ENCODE measurements around the gene ASTE1.

The ASTE1 gene

GRCh38 chr3:131033480-131034080 is 7.0 kb upstream of the ASTE1 start:
- no peak overlapping the region for H3K4me3 Mint-ChIP-seq
- peak; percentile 25 for DNase-seq

GRCh38 chr3:131031660-131032059 is 5.0 kb upstream of the ASTE1 start:
- no peak overlapping the region for H3K27ac Mint-ChIP-seq
- no peaks in the 10 kb centered on the region for H3K9me3 Mint-ChIP-seq
- no peaks in the 10 kb centered on the region for H3K27me3 Mint-ChIP-seq
- CTCF ChIA-PET: interaction anchor here (2.3 kb wide), 1 partner anchor 998 kb away, joined by 6 read pairs; no protein-coding TSS in a partner anchor
- H3K4me3 Mint-ChIP-seq: no peak overlapping the region
- no peak for DNase-seq
- peaks cover 6% of the 10 kb centered on the region for H3K4me1 Mint-ChIP-seq
- no peaks in the 10 kb centered on the region for H3K36me3 Mint-ChIP-seq

More at GRCh38 chr3:131033480-131034080, 7.0 kb upstream of the ASTE1 start:
- no peaks in the 10 kb centered on the region for H3K27me3 Mint-ChIP-seq
- H3K36me3 Mint-ChIP-seq: no peaks in the 10 kb centered on the region
- H3K27ac Mint-ChIP-seq: no peak overlapping the region
- no peaks in the 10 kb centered on the region for H3K4me1 Mint-ChIP-seq
- CTCF ChIA-PET: interaction anchor here (0.7 to 2.3 kb wide), 11 partner anchors 8 to 996 kb away, joined by 3 to 10 read pairs (median 4); no protein-coding TSS in a partner anchor
- no peaks in the 10 kb centered on the region for H3K9me3 Mint-ChIP-seq

- no peak for DNase-seq
- Mint-ChIP-seq H3K4me3 (no peak overlapping the region), H3K9me3 (no peaks in the 10 kb centered on the region), H3K27ac (no peak overlapping the region), H3K36me3 (peaks cover 14% of the 10 kb centered on the region), H3K4me1 (peaks cover 30% of the 10 kb centered on the region), H3K27me3 (no peaks in the 10 kb centered on the region)
- CTCF ChIA-PET: no interaction called here
Measured at GRCh38 chr3:131028844-131029243, 2.2 kb upstream of the ASTE1 start.

- Mint-ChIP-seq H3K36me3 (peaks cover 30% of the 10 kb centered on the region), H3K4me3 (peak overlapping the region; percentile 88), H3K27ac (peak overlapping the region; percentile 94), H3K9me3 (no peaks in the 10 kb centered on the region), H3K27me3 (no peaks in the 10 kb centered on the region), H3K4me1 (peaks cover 54% of the 10 kb centered on the region)
- no peak for DNase-seq
- CTCF ChIA-PET: interaction anchor here (0.9 to 1.5 kb wide), 2 partner anchors 11 to 19 kb away, joined by 3 read pairs; no protein-coding TSS in a partner anchor
Measured at GRCh38 chr3:131025539-131025938, 1.1 kb downstream of the ASTE1 start.

- CTCF ChIA-PET: interaction anchor here (1.6 kb wide), 1 partner anchor 13 kb away, joined by 4 read pairs; no protein-coding TSS in a partner anchor
- H3K4me3 Mint-ChIP-seq: no peak overlapping the region
- no peak overlapping the region for H3K27ac Mint-ChIP-seq
- H3K4me1 Mint-ChIP-seq: peaks cover 44% of the 10 kb centered on the region
- no peaks in the 10 kb centered on the region for H3K9me3 Mint-ChIP-seq
- no peak for DNase-seq
- no peaks in the 10 kb centered on the region for H3K27me3 Mint-ChIP-seq
- peaks cover 49% of the 10 kb centered on the region for H3K36me3 Mint-ChIP-seq
Measured at GRCh38 chr3:131020122-131020693, 6.4 kb downstream of the ASTE1 start.

GRCh38 chr3:131018970-131019369 is 7.7 kb downstream of the ASTE1 start:
- Mint-ChIP-seq H3K4me3 (no peak overlapping the region), H3K36me3 (peaks cover 43% of the 10 kb centered on the region), H3K27me3 (no peaks in the 10 kb centered on the region), H3K4me1 (peaks cover 32% of the 10 kb centered on the region), H3K27ac (no peak overlapping the region), H3K9me3 (no peaks in the 10 kb centered on the region)
- DNase-seq: no peak
- CTCF ChIA-PET: interaction anchor here (1.6 kb wide), 1 partner anchor 14 kb away, joined by 4 read pairs; no protein-coding TSS in a partner anchor

GRCh38 chr3:131009698-131010097 is 16.9 kb downstream of the ASTE1 start:
- H3K4me3 Mint-ChIP-seq: no peak overlapping the region
- DNase-seq: no peak
- CTCF ChIA-PET: interaction anchor here (0.7 to 0.9 kb wide), 2 partner anchors 17 to 251 kb away, joined by 3 to 4 read pairs; no protein-coding TSS in a partner anchor
- H3K27ac Mint-ChIP-seq: no peak overlapping the region
- H3K36me3 Mint-ChIP-seq: peaks cover 44% of the 10 kb centered on the region
- no peaks in the 10 kb centered on the region for H3K4me1 Mint-ChIP-seq
- no peaks in the 10 kb centered on the region for H3K9me3 Mint-ChIP-seq
- H3K27me3 Mint-ChIP-seq: no peaks in the 10 kb centered on the region

GRCh38 chr3:131008326-131008725 is 18.3 kb downstream of the ASTE1 start:
- CTCF ChIA-PET: no interaction called here
- Mint-ChIP-seq H3K36me3 (peaks cover 42% of the 10 kb centered on the region), H3K27ac (no peak overlapping the region)

GRCh38 chr3:131007782-131008181 is 18.8 kb downstream of the ASTE1 start:
- no peak for DNase-seq
- Mint-ChIP-seq H3K36me3 (peaks cover 38% of the 10 kb centered on the region), H3K27me3 (no peaks in the 10 kb centered on the region), H3K4me3 (no peak overlapping the region), H3K4me1 (peaks cover 4% of the 10 kb centered on the region), H3K9me3 (no peaks in the 10 kb centered on the region), H3K27ac (no peak overlapping the region)
- CTCF ChIA-PET: no interaction called here

More at GRCh38 chr3:131008326-131008725, 18.3 kb downstream of the ASTE1 start:
- H3K4me1 Mint-ChIP-seq: peaks cover 3% of the 10 kb centered on the region
- H3K27me3 Mint-ChIP-seq: no peaks in the 10 kb centered on the region
- no peak for DNase-seq
- H3K4me3 Mint-ChIP-seq: no peak overlapping the region
- no peaks in the 10 kb centered on the region for H3K9me3 Mint-ChIP-seq

GRCh38 chr3:131007256-131007655 is 19.4 kb downstream of the ASTE1 start:
- CTCF ChIA-PET: interaction anchor here (0.9 kb wide), 1 partner anchor 18 kb away, joined by 3 read pairs; no protein-coding TSS in a partner anchor
- no peak overlapping the region for H3K27ac Mint-ChIP-seq
- no peaks in the 10 kb centered on the region for H3K27me3 Mint-ChIP-seq
- H3K36me3 Mint-ChIP-seq: peaks cover 36% of the 10 kb centered on the region
- H3K4me1 Mint-ChIP-seq: peaks cover 4% of the 10 kb centered on the region
- no peaks in the 10 kb centered on the region for H3K9me3 Mint-ChIP-seq
- no peak overlapping the region for H3K4me3 Mint-ChIP-seq
- no peak for DNase-seq

- no peaks in the 10 kb centered on the region for H3K27me3 Mint-ChIP-seq
- peaks cover 36% of the 10 kb centered on the region for H3K36me3 Mint-ChIP-seq
- no peaks in the 10 kb centered on the region for H3K9me3 Mint-ChIP-seq
- DNase-seq: no peak
- peaks cover 4% of the 10 kb centered on the region for H3K4me1 Mint-ChIP-seq
- CTCF ChIA-PET: no interaction called here
- H3K27ac Mint-ChIP-seq: no peak overlapping the region
- no peak overlapping the region for H3K4me3 Mint-ChIP-seq
Measured at GRCh38 chr3:131004603-131005002, 22.0 kb downstream of the ASTE1 start.

- no peak for DNase-seq
- Mint-ChIP-seq H3K4me1 (peaks cover 4% of the 10 kb centered on the region), H3K27ac (no peak overlapping the region), H3K4me3 (no peak overlapping the region), H3K9me3 (no peaks in the 10 kb centered on the region), H3K36me3 (peaks cover 29% of the 10 kb centered on the region), H3K27me3 (no peaks in the 10 kb centered on the region)
- CTCF ChIA-PET: no interaction called here
Measured at GRCh38 chr3:131001071-131001470, 25.6 kb downstream of the ASTE1 start.

GRCh38 chr3:130997289-130997688 is 29.3 kb downstream of the ASTE1 start:
- Mint-ChIP-seq H3K36me3 (peaks cover 25% of the 10 kb centered on the region), H3K27ac (no peak overlapping the region), H3K4me3 (no peak overlapping the region), H3K9me3 (no peaks in the 10 kb centered on the region), H3K27me3 (no peaks in the 10 kb centered on the region), H3K4me1 (no peaks in the 10 kb centered on the region)
- CTCF ChIA-PET: no interaction called here
- DNase-seq: no peak

GRCh38 chr3:130992344-130992743 is 34.3 kb downstream of the ASTE1 start:
- H3K27ac Mint-ChIP-seq: no peak overlapping the region

GRCh38 chr3:130991126-130991525 is 35.5 kb downstream of the ASTE1 start:
- H3K9me3 Mint-ChIP-seq: no peaks in the 10 kb centered on the region
- DNase-seq: no peak
- no peaks in the 10 kb centered on the region for H3K4me1 Mint-ChIP-seq
- no peak overlapping the region for H3K4me3 Mint-ChIP-seq
- H3K27ac Mint-ChIP-seq: no peak overlapping the region
- peaks cover 21% of the 10 kb centered on the region for H3K36me3 Mint-ChIP-seq
- H3K27me3 Mint-ChIP-seq: no peaks in the 10 kb centered on the region
- CTCF ChIA-PET: interaction anchor here (0.7 kb wide), 1 partner anchor 34 kb away, joined by 3 read pairs; no protein-coding TSS in a partner anchor

More at GRCh38 chr3:130992344-130992743, 34.3 kb downstream of the ASTE1 start:
- no peaks in the 10 kb centered on the region for H3K27me3 Mint-ChIP-seq
- no peaks in the 10 kb centered on the region for H3K9me3 Mint-ChIP-seq
- DNase-seq: no peak
- H3K36me3 Mint-ChIP-seq: peaks cover 23% of the 10 kb centered on the region
- no peak overlapping the region for H3K4me3 Mint-ChIP-seq
- CTCF ChIA-PET: interaction anchor here (0.6 kb wide), 1 partner anchor 18 kb away, joined by 4 read pairs; no protein-coding TSS in a partner anchor
- H3K4me1 Mint-ChIP-seq: no peaks in the 10 kb centered on the region
